ENCODE results near the gene AP3D1. TPM values are rescaled to one million over a fixed set of nuclear protein-coding genes. Genes with fewer than 3 reads are reported as not detected.
A peak's percentile ranks its signal among the peaks of the same experiment; 100 is the strongest.

Gene AP3D1
- total and polyA plus RNA-seq, 9 of the 15 experiments (the other 6 are each of a cell fraction or from before 2014, with no cell fraction given), result 1.2 to 86.1 (median 35.9) TPM

DNA sequence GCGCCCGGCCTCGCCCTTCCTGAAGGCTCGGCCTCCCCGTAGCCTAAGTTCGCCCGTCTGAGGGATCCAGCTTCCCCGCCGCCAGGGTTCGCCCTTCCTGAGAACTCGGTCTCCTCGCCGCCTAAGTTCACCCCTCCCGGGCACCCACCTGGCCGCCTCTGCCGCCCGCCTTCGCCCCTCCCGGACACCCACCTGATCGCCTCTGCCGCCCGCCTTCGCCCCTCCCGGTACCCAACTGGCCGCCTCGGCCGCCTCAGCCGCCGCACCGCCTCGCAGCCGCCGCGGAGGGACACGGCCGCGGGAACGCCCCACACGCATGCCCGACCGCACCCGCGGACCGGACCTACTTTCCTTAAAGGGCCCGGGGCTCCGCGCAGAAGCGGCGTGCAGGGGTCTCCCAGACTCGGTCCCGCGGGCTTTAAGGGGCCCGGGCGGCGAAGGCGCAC lies 55.3 kb downstream of the AP3D1 start, which contains the start of gene MOB3A (continued):
- TF ChIP-seq, protein P1, sequence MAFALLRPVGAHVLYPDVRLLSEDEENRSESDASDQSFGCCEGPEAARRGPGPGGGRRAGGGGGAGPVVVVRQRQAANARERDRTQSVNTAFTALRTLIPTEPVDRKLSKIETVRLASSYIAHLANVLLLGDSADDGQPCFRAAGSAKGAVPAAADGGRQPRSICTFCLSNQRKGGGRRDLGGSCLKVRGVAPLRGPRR (CRISPR knock-in tag; IDR thresholded peaks at IDR 0.05), result 0 out of 2 replicates have a peak, but pooled peaks have one; percentile 33
- TF ChIP-seq GATAD2B (IDR thresholded peaks at IDR 0.05; ENCODE audit: borderline replicate concordance) (peak; percentile 93), ARHGAP35 (IDR thresholded peaks at IDR 0.05; ENCODE audit: partially characterized antibody) (no peak), MTA2 (IDR thresholded peaks at IDR 0.05; ENCODE audit: low read depth) (no peak), TAF7 (tag; IDR thresholded peaks at IDR 0.05) (no peak), PCBP1 (IDR thresholded peaks at IDR 0.05; ENCODE audit: low read depth, low read length, poor library complexity, severe bottlenecking) (peak; percentile 100), HIVEP1 (CRISPR knock-in tag; IDR thresholded peaks at IDR 0.05) (0 out of 2 replicates have a peak, but pooled peaks have one; percentile 21), NCOA6 (IDR thresholded peaks at IDR 0.05) (no peak), TSC22D4 (tag; IDR thresholded peaks at IDR 0.05) (no peak), RAD21 (CRISPR knock-in tag; conservative IDR thresholded peaks at IDR 0.05 in 1 of 2, IDR thresholded peaks at IDR 0.05 in 1 of 2) (peak in 1 of 2 experiments; percentile 36), PRPF4 (IDR thresholded peaks at IDR 0.05; ENCODE audit: insufficient read depth, low read depth, low read length, poor library complexity, severe bottlenecking) (no peak), TAF1 (IDR thresholded peaks at IDR 0.05; ENCODE audit: control insufficient read depth, extremely low read depth, insufficient read depth, low read length, severe bottlenecking) (peak; percentile 15), CREB1 (IDR thresholded peaks at IDR 0.05) (peak; percentile 60), CREB1 (CRISPR knock-in tag; IDR thresholded peaks at IDR 0.05) (peak; percentile 60), LEF1 (IDR thresholded peaks at IDR 0.05) (no peak)
- TF ChIP-seq, protein P2, sequence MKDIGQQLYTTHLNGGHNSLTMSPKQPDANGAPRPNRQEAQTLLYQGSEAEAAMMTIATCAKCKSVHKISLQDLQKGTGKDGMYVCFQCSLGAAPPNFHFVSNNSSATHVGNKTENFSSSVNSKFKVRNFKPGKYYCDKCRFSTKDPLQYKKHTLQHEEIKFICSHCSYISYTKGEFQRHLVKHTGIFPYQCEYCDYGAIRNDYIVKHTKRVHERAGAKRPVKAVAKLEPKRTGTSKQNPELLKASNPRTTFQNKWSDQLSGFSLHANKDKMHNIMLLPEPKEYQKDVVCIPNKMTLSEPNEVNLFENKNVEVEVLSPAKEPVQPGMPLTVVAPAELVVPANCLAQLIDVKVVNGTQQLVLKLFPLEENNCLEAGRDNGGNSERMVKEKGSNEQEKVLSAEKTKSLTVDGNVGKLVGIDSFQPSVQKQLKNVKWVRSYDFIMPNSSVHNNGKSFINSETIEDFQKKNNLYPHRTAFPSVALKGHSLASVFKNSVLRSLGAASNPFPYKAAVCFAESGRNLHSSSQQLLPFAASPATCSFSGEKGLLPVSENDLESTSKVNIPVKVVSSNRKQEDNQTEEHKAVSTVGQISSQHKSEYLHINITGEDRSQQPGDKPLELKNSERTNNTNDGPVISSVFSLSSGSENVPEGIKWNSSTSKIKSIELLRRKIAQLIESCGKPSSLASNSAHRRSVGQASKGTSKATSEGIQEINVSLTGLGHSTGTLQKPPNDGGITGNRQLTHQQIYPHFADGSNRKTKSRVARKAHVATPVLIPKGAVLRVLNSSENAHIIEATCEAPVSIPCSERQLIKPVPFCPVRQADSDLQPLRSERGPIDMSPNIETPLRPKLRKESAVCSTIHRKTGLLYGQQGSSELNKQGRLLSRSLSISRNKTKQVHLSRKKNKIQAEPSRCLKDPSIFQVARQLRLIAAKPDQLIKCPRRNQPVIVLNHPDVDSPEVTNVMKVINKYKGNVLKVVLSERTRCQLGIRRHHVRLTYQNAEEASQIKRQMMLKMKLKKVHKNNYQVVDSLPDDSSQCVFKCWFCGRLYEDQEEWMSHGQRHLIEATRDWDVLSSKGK (CRISPR knock-in tag; IDR thresholded peaks at IDR 0.05), result no peak
- TF ChIP-seq, protein P3, sequence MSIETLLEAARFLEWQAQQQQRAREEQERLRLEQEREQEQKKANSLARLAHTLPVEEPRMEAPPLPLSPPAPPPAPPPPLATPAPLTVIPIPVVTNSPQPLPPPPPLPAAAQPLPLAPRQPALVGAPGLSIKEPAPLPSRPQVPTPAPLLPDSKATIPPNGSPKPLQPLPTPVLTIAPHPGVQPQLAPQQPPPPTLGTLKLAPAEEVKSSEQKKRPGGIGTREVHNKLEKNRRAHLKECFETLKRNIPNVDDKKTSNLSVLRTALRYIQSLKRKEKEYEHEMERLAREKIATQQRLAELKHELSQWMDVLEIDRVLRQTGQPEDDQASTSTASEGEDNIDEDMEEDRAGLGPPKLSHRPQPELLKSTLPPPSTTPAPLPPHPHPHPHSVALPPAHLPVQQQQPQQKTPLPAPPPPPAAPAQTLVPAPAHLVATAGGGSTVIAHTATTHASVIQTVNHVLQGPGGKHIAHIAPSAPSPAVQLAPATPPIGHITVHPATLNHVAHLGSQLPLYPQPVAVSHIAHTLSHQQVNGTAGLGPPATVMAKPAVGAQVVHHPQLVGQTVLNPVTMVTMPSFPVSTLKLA (conservative IDR thresholded peaks at IDR 0.05), result peak; percentile 91 to 95
- TF ChIP-seq, protein P4, sequence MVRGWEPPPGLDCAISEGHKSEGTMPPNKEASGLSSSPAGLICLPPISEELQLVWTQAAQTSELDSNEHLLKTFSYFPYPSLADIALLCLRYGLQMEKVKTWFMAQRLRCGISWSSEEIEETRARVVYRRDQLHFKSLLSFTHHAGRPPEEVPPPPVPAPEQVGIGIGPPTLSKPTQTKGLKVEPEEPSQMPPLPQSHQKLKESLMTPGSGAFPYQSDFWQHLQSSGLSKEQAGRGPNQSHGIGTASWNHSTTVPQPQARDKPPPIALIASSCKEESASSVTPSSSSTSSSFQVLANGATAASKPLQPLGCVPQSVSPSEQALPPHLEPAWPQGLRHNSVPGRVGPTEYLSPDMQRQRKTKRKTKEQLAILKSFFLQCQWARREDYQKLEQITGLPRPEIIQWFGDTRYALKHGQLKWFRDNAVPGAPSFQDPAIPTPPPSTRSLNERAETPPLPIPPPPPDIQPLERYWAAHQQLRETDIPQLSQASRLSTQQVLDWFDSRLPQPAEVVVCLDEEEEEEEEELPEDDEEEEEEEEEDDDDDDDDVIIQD (CRISPR knock-in tag; IDR thresholded peaks at IDR 0.05), result peak; percentile 80; the same call in 1 of the 2 replicates
- TF ChIP-seq, protein P5, sequence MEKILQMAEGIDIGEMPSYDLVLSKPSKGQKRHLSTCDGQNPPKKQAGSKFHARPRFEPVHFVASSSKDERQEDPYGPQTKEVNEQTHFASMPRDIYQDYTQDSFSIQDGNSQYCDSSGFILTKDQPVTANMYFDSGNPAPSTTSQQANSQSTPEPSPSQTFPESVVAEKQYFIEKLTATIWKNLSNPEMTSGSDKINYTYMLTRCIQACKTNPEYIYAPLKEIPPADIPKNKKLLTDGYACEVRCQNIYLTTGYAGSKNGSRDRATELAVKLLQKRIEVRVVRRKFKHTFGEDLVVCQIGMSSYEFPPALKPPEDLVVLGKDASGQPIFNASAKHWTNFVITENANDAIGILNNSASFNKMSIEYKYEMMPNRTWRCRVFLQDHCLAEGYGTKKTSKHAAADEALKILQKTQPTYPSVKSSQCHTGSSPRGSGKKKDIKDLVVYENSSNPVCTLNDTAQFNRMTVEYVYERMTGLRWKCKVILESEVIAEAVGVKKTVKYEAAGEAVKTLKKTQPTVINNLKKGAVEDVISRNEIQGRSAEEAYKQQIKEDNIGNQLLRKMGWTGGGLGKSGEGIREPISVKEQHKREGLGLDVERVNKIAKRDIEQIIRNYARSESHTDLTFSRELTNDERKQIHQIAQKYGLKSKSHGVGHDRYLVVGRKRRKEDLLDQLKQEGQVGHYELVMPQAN (IDR thresholded peaks at IDR 0.05; ENCODE audit: borderline replicate concordance), result peak; percentile 41; the same call in 1 of the 2 replicates
